KMS-11 (cell line): ENCODE results near the gene ACO2.
A peak's percentile ranks its signal among the peaks of the same experiment; 100 is the strongest.

ENCODE experiments used
- H2AFZ ChIP-seq: fragments of 200-600 bp; sonication (generic); 2 replicates; pipeline ENCODE4 v1.6.1; 2016; ENCODE audit warnings: antibody characterized with exemption, mixed run types, low read depth
- H3K27ac ChIP-seq: fragments of 200-600 bp; sonication (generic); 2 replicates; pipeline ENCODE4 v1.6.1; 2016; ENCODE audit warnings: mild to moderate bottlenecking, mixed run types
- H3K27me3 ChIP-seq: fragments of 200-600 bp; sonication (generic); 2 replicates; pipeline ENCODE4 v1.6.1; 2017; ENCODE audit warnings: mild to moderate bottlenecking, low read depth, mixed run types, moderate library complexity; ENCODE audit not compliant: insufficient read depth
- H3K36me3 ChIP-seq: fragments of 200-600 bp; sonication (generic); 2 replicates; pipeline ENCODE4 v1.6.1; 2017; ENCODE audit warnings: mild to moderate bottlenecking, mixed run types; ENCODE audit not compliant: insufficient read depth
- H3K4me1 ChIP-seq: fragments of 200-600 bp; sonication (generic); 2 replicates; pipeline ENCODE4 v1.6.1; 2016; ENCODE audit warnings: mild to moderate bottlenecking, low read depth, mixed run types; ENCODE audit not compliant: poor library complexity, severe bottlenecking
- H3K4me2 ChIP-seq: fragments of 200-600 bp; sonication (generic); 2 replicates; pipeline ENCODE4 v1.7.0; 2016; ENCODE audit warnings: mild to moderate bottlenecking, mixed run types
- H3K4me3 ChIP-seq: fragments of 200-600 bp; sonication (generic); IDR thresholded peaks from 2 replicates; pipeline ENCODE4 v1.6.1; 2017; ENCODE audit warnings: low read depth, low read length, mixed read lengths; ENCODE audit not compliant: insufficient read depth
- H3K79me2 ChIP-seq: fragments of 200-600 bp; sonication (generic); 2 replicates; pipeline ENCODE4 v1.6.1; 2016; ENCODE audit warnings: low read depth, mixed run types; ENCODE audit not compliant: insufficient read depth
- H3K9ac ChIP-seq: fragments of 200-600 bp; sonication (generic); 2 replicates; pipeline ENCODE4 v1.6.1; 2016; ENCODE audit warnings: mild to moderate bottlenecking, mixed run types
- H4K20me1 ChIP-seq: fragments of 200-600 bp; sonication (generic); 2 replicates; pipeline ENCODE4 v1.6.1; 2016; ENCODE audit warnings: mild to moderate bottlenecking, mixed run types; ENCODE audit not compliant: insufficient read depth
- CTCF ChIP-seq: fragments of 200-600 bp; sonication (generic); conservative IDR thresholded peaks from 2 replicates; pipeline ENCODE4 v1.6.1; 2017; ENCODE audit warnings: low read depth, mild to moderate bottlenecking, antibody characterized with exemption, low read length, moderate library complexity, mixed read lengths

ACO2 gene

DNA sequence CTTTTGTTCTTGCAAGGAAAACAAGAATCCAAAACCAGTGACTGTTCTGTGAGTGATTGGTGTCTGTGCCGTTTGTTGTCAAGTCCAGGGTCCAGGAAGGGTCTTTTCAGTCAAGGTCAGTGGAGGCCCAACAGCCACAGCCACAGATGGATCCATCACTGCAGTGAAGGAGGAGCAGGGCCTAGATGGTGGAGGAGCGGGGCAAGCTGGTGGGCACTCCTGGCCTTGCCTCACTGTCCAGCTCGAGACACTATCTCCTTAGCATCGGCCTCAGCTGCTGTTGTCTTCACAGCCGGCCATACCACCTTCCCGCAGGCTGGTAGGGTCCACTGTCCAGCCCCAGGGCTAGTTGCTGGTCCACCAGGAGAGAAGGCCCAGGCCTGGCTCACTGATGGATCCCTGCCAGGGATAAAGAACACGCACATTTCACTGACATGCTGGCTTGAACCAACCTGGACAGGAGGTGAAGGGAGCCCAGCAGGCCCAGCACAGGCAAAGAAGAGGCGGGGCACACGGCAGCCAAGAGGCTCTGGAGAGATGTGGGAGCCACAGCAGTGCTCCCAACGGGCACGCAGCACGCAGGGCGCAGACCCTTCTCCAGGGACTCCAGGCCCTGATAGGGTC, 60.1 kb downstream of the ACO2 start:
- peaks cover 5% of the 10 kb centered on the region; the same call in 1 of the 2 replicates for H3K36me3 ChIP-seq
- H3K27me3 ChIP-seq: no peaks in the 10 kb centered on the region
- no peak overlapping the region for H2AFZ ChIP-seq
- TF ChIP-seq CTCF: no peak
- no peak overlapping the region for H3K9ac ChIP-seq
- H3K4me3 ChIP-seq: no peak overlapping the region
- no peak overlapping the region for H3K27ac ChIP-seq
- H4K20me1 ChIP-seq: no peaks in the 10 kb centered on the region
- no peaks in the 10 kb centered on the region for H3K4me1 ChIP-seq
- H3K4me2 ChIP-seq: no peak overlapping the region
- no peaks in the 10 kb centered on the region; the same call in 1 of the 2 replicates for H3K79me2 ChIP-seq

DNA sequence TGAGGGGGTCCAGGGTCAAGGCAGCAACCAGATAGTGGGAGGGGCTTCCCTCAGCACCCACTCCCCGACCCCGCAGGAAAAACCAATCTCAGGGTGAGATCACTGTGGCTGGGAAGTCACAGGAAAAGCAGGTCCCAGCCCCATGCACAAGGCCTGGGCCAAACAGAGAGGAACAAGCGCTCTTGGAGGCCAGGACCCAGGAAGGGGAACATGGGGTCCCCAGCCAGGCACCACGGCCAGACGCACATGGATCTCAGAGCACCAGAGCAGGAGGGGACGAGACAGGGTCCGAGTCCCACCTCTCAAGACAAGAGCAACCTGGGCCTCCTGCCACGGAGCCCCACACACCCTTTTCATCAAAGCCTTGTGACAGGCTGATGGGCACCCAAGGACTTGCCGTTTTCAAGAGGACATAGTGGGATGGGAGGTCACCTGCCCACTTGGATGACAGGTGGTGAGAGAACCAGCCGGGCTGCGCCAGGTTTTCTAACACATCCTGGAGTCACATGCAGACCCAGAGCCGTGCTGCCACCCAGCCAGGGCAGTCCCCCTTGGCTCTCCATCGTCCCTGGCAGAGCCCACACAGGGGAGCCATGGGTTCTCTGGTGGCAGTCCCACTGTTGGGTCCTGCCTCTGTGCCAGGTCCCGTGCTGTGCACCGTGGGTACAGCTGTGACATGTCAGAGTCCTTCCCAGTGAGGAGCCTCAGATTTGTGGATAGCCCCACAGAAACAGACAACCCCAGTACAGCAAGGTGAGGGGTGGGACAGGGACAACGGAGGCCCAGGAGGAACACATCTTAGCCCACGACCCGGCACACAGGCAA, 62.2 kb downstream of the ACO2 start:
- peaks cover 5% of the 10 kb centered on the region; the same call in 1 of the 2 replicates for H3K36me3 ChIP-seq
- no peaks in the 10 kb centered on the region for H3K4me1 ChIP-seq

DNA sequence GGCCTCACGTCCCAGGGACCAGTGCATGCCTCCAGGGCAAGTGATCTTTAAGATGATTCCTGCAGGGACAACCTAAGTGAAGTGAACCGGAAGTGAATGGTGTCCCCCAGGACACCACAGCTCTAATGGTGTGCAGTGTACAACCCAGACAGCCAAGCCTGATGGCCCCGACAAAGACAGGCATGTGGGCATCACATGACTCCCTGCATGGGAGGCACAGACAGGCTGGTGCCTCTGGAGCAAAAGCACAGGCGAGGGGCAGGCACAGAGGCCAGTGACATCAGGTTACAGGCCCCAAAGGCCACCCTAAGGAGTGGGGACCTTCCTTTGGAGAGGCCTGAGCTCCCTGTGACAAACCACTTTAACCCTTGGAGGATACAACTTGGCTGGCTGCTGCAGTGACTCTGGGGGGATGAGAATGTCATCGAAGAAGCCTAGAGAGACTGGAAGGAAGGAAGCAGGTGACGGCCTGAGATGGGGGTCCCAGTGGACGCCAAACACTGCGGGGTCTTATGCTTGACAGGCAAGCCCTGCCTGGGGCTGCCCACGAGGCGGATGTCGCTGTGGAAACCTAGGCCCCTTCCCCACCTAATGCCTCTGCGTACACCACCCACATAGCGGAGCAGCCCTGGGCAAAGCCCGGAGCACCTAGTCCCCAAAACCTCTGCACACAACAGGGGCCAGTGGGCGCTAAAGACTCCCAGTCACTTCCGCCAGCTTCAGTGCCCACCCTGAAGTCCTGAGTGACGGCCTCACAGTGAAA, 63.0 kb downstream of the ACO2 start:
- Histone ChIP-seq H3K36me3 (peaks cover 5% of the 10 kb centered on the region; the same call in 1 of the 2 replicates), H2AFZ (no peak overlapping the region), H3K27me3 (no peaks in the 10 kb centered on the region), H4K20me1 (no peaks in the 10 kb centered on the region), H3K79me2 (no peaks in the 10 kb centered on the region; the same call in 1 of the 2 replicates), H3K4me2 (no peak overlapping the region), H3K4me3 (no peak overlapping the region), H3K27ac (no peak overlapping the region), H3K9ac (no peak overlapping the region), H3K4me1 (no peaks in the 10 kb centered on the region)
- no peak for TF ChIP-seq CTCF

More for the DNA sequence above, 62.2 kb downstream of the ACO2 start:
- no peaks in the 10 kb centered on the region; the same call in 1 of the 2 replicates for H3K79me2 ChIP-seq
- H2AFZ ChIP-seq: no peak overlapping the region
- H3K9ac ChIP-seq: no peak overlapping the region
- H3K27ac ChIP-seq: no peak overlapping the region
- no peak overlapping the region for H3K4me3 ChIP-seq
- TF ChIP-seq CTCF: no peak
- H3K4me2 ChIP-seq: no peak overlapping the region
- no peaks in the 10 kb centered on the region for H3K27me3 ChIP-seq
- no peaks in the 10 kb centered on the region for H4K20me1 ChIP-seq

GRCh38 chr22:41532908-41533825, 64.2 kb downstream of the ACO2 start:
- no peak overlapping the region for H2AFZ ChIP-seq
- H3K27me3 ChIP-seq: no peaks in the 10 kb centered on the region
- no peaks in the 10 kb centered on the region; the same call in 1 of the 2 replicates for H3K79me2 ChIP-seq
- H4K20me1 ChIP-seq: no peaks in the 10 kb centered on the region
- no peak overlapping the region for H3K4me3 ChIP-seq
- H3K4me2 ChIP-seq: no peak overlapping the region
- TF ChIP-seq CTCF: peak; percentile 80
- no peak overlapping the region for H3K27ac ChIP-seq
- peaks cover 4% of the 10 kb centered on the region; the same call in 1 of the 2 replicates for H3K36me3 ChIP-seq
- no peak overlapping the region for H3K9ac ChIP-seq
- no peaks in the 10 kb centered on the region for H3K4me1 ChIP-seq
